ENCODE data around the gene EPN1. TPM values are rescaled to one million over a fixed set of nuclear protein-coding genes. Genes with fewer than 3 reads are reported as not detected.

EPN1 gene
- total and polyA plus RNA-seq, 2 of the 13 experiments (the other 11 are each of a cell fraction or from before 2014, with no cell fraction given) = 28.9 to 31.7 TPM

DNA sequence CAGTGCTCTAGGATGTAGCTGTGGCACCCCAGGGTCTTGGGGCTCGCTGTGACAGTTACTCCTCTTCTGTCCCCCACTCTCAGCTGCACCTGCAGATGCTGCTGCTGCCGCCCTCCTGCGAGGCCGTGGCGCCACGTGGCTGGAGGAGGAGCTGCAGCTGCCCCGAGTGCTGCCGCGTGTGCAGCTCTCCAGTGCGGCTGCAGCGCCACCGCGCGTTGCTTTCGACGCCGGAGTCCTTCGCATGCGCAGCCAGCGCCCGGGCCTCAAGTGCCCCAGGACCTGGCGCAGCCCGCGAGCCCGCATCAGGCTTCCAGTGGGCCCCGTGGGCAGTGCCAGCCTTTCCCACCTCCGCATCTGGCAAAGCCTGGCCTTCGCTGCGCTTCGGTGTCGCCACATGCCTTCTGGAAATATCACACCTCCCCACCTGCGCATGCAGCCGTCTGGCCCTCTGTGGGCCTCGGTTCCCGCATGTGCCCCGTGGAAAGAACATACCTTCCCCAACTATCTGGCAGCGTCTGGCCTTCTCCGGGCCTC lies 34.9 kb upstream of the EPN1 start (continued):
- TF ChIP-seq, protein P1, sequence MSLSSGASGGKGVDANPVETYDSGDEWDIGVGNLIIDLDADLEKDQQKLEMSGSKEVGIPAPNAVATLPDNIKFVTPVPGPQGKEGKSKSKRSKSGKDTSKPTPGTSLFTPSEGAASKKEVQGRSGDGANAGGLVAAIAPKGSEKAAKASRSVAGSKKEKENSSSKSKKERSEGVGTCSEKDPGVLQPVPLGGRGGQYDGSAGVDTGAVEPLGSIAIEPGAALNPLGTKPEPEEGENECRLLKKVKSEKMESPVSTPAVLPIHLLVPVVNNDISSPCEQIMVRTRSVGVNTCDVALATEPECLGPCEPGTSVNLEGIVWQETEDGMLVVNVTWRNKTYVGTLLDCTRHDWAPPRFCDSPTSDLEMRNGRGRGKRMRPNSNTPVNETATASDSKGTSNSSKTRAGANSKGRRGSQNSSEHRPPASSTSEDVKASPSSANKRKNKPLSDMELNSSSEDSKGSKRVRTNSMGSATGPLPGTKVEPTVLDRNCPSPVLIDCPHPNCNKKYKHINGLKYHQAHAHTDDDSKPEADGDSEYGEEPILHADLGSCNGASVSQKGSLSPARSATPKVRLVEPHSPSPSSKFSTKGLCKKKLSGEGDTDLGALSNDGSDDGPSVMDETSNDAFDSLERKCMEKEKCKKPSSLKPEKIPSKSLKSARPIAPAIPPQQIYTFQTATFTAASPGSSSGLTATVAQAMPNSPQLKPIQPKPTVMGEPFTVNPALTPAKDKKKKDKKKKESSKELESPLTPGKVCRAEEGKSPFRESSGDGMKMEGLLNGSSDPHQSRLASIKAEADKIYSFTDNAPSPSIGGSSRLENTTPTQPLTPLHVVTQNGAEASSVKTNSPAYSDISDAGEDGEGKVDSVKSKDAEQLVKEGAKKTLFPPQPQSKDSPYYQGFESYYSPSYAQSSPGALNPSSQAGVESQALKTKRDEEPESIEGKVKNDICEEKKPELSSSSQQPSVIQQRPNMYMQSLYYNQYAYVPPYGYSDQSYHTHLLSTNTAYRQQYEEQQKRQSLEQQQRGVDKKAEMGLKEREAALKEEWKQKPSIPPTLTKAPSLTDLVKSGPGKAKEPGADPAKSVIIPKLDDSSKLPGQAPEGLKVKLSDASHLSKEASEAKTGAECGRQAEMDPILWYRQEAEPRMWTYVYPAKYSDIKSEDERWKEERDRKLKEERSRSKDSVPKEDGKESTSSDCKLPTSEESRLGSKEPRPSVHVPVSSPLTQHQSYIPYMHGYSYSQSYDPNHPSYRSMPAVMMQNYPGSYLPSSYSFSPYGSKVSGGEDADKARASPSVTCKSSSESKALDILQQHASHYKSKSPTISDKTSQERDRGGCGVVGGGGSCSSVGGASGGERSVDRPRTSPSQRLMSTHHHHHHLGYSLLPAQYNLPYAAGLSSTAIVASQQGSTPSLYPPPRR (CRISPR knock-in tag; IDR thresholded peaks at IDR 0.05; ENCODE audit: borderline replicate concordance) = no peak
- TF ChIP-seq ZNF274 (CRISPR knock-in tag; IDR thresholded peaks at IDR 0.05) = no peak
- TF ChIP-seq KLF16 (CRISPR knock-in tag; IDR thresholded peaks at IDR 0.05) = no peak
- no peak for TF ChIP-seq NFKBIZ (CRISPR knock-in tag; IDR thresholded peaks at IDR 0.05)
- TF ChIP-seq ZFAT (CRISPR knock-in tag; conservative IDR thresholded peaks at IDR 0.05) = no peak
- TF ChIP-seq TARDBP (CRISPR knock-in tag; IDR thresholded peaks at IDR 0.05) = 0 out of 2 replicates have a peak, but pooled peaks have one; percentile 25
- no peak for TF ChIP-seq ETV5 (CRISPR knock-in tag; IDR thresholded peaks at IDR 0.05; ENCODE audit: borderline replicate concordance)
- TF ChIP-seq ZNF510 (CRISPR knock-in tag; IDR thresholded peaks at IDR 0.05; ENCODE audit: low read depth) = no peak
- TF ChIP-seq, protein P2, sequence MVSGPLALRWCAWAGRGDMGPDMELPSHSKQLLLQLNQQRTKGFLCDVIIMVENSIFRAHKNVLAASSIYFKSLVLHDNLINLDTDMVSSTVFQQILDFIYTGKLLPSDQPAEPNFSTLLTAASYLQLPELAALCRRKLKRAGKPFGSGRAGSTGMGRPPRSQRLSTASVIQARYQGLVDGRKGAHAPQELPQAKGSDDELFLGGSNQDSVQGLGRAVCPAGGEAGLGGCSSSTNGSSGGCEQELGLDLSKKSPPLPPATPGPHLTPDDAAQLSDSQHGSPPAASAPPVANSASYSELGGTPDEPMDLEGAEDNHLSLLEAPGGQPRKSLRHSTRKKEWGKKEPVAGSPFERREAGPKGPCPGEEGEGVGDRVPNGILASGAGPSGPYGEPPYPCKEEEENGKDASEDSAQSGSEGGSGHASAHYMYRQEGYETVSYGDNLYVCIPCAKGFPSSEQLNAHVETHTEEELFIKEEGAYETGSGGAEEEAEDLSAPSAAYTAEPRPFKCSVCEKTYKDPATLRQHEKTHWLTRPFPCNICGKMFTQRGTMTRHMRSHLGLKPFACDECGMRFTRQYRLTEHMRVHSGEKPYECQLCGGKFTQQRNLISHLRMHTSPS (CRISPR knock-in tag; IDR thresholded peaks at IDR 0.05; ENCODE audit: low read depth) = no peak
- TF ChIP-seq ZBTB38 (CRISPR knock-in tag; IDR thresholded peaks at IDR 0.05) = peak; percentile 95
- TF ChIP-seq ZNF234 (CRISPR knock-in tag; conservative IDR thresholded peaks at IDR 0.05) = no peak
- no peak for TF ChIP-seq TOE1 (CRISPR knock-in tag; IDR thresholded peaks at IDR 0.05)
- no peak for TF ChIP-seq RFX5 (IDR thresholded peaks at IDR 0.05; ENCODE audit: low read depth, low read length)
- TF ChIP-seq ERF (CRISPR knock-in tag; IDR thresholded peaks at IDR 0.05) = no peak
- no peak for TF ChIP-seq ETV6 (CRISPR knock-in tag; conservative IDR thresholded peaks at IDR 0.05)
- TF ChIP-seq ZNF501 (CRISPR knock-in tag; IDR thresholded peaks at IDR 0.05) = peak; percentile 22; the same call in 1 of the 2 replicates
- TF ChIP-seq PRMT3 (CRISPR knock-in tag; IDR thresholded peaks at IDR 0.05; ENCODE audit: borderline replicate concordance, low read depth) = no peak
- TF ChIP-seq ZNF891 (CRISPR knock-in tag; IDR thresholded peaks at IDR 0.05) = peak; percentile 23; the same call in 1 of the 2 replicates
- no peak for TF ChIP-seq PAXIP1 (CRISPR knock-in tag; conservative IDR thresholded peaks at IDR 0.05)
- no peak for TF ChIP-seq GATAD2A (CRISPR knock-in tag; IDR thresholded peaks at IDR 0.05)
- no peak for TF ChIP-seq DNMT1 (CRISPR knock-in tag; IDR thresholded peaks at IDR 0.05)
- no peak for TF ChIP-seq ZNF136 (CRISPR knock-in tag; IDR thresholded peaks at IDR 0.05; ENCODE audit: low read depth)
